Measurements from ENCODE around the gene TULP4.

The TULP4 gene

DNA sequence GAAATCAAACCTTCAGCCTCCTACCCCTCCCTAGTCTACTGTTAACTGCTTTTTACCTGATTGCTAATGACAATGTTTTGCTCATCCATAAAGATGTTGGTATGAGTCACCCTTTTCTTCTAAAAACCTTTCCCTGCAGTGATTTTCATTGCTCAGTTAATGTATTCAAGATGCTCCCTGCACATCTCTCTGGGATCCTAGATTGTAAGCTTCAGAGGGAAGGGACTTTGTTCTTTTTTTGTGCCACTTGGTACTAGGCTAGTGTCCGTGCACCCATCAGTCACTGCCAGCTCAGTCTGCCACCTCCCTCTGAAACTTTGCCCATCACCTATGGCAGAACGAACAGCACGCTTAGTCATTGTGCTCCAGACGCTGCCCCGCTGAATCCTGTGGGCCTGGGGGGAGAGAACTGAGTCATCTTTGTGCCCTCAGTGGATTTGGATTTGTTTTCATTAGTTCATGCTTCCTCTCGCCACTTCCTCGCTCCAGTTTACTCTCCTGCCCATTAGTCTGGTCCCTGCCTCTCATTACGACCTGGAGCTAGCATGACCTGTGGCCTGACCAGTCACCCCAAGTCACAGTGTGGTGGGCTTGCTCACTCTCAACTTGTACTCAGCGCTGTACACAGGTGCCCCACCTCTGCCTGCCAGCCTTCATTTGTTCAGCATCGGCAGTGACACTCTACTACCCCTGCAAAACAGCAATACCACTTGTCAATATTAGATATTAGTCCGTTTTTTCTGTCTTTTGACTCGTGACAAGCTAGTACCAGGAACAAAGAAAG, 169.6 kb downstream of the TULP4 start:
- no peak for TF ChIP-seq CTCF (IDR thresholded peaks at IDR 0.05; ENCODE audit: insufficient read depth, low read length, missing control alignments)
- CTCF ChIA-PET, result interaction anchor here (0.7 to 2.5 kb wide), 3 partner anchors 13 to 261 kb away, joined by 3 to 10 read pairs (median 3); no protein-coding TSS in a partner anchor
- POLR2A ChIA-PET, result interaction anchor here (0.6 kb wide), 1 partner anchor 307 kb away, joined by 4 read pairs; no protein-coding TSS in a partner anchor
- H3K4me3 ChIP-seq (ENCODE audit: low read depth, low read length), result no peak overlapping the region; the same call in 1 of the 2 replicates
- no peak for DNase-seq (ENCODE audit: low read depth, low spot score)

GRCh38 chr6:158485431-158485830, 173.2 kb downstream of the TULP4 start:
- CTCF ChIA-PET, result no interaction called here

DNA sequence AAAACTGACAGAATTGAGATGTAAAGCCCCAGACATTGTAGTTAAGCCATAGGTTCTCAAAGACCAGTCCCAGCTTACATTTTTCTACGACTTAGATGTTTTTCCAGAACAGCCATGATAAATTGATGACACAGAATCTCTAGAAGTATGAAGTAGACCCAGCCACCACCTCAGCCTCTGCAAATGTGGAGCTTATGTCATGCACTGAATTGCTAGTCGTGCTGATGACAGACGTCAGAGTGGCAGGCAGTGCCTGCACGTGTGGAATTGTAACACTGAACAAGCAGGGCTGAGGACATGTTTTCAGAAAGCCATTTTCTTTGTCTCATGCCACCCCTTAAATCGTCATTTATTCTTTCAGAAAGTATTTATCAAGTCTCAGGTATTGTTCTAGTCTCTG, 175.2 kb downstream of the TULP4 start:
- TF ChIP-seq CTCF (IDR thresholded peaks at IDR 0.05; ENCODE audit: insufficient read depth, low read length, missing control alignments), result no peak
- ChIA-PET POLR2A (interaction anchor here (1.0 to 1.8 kb wide), 2 partner anchors 12 to 13 kb away, joined by 3 to 4 read pairs; no protein-coding TSS in a partner anchor), CTCF (interaction anchor here (0.9 to 2.6 kb wide), 7 partner anchors 9 to 266 kb away, joined by 3 to 8 read pairs (median 6); no protein-coding TSS in a partner anchor)
- no peak for DNase-seq (ENCODE audit: low read depth, low spot score)
- H3K4me3 ChIP-seq (ENCODE audit: low read depth, low read length), result no peak overlapping the region

More at GRCh38 chr6:158485431-158485830, 173.2 kb downstream of the TULP4 start:
- no peak overlapping the region for H3K4me3 ChIP-seq (ENCODE audit: low read depth, low read length)
- POLR2A ChIA-PET, result no interaction called here
- no peak for TF ChIP-seq CTCF (IDR thresholded peaks at IDR 0.05; ENCODE audit: insufficient read depth, low read length, missing control alignments)
- DNase-seq (ENCODE audit: low read depth, low spot score), result no peak

DNA sequence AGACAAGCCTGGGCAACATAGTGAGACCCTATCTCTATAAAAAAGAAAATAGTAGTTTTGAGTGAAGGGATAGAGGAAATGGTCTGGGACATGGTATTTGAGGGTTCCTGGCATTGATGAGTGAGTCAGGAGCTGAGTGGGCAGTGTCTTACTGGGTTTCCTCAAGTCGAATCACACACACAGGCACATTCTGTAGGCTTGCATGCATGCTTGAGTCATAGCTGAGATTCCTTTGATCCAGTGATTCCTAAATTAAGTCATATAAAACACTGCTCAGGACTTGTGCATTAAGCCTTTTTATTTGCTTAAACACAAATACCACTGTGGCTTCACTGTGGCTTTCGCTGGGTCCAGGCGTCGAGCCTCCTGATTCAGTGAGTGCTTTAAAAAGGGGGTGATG, 175.8 kb downstream of the TULP4 start:
- DNase-seq (ENCODE audit: low read depth, low spot score), result peak; percentile 96
- no peak for TF ChIP-seq CTCF (IDR thresholded peaks at IDR 0.05; ENCODE audit: insufficient read depth, low read length, missing control alignments)
- H3K4me3 ChIP-seq (ENCODE audit: low read depth, low read length), result no peak overlapping the region
- ChIA-PET POLR2A (interaction anchor here (1.0 to 1.8 kb wide), 2 partner anchors 12 to 13 kb away, joined by 3 to 4 read pairs; no protein-coding TSS in a partner anchor), CTCF (interaction anchor here (0.7 to 2.6 kb wide), 9 partner anchors 9 to 267 kb away, joined by 3 to 8 read pairs (median 3); no protein-coding TSS in a partner anchor)

DNA sequence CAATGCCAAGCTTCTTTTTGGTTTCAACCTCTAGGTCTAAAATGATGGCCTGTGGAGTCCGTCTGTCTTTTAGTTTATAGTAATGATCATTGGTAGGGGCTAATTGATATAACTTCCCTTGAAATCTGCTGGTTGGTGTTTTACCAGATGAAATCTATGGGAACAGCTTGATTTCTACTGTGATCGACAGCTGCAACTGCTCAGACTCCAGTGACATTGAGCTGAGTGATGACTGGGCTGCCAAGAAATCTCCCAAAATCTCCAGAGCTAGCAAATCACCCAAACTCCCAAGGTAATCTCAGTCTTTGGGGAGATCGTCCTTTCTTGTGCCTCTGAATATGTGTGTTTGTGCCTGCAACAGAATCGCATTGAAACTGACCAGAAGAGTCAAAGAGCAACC, 177.2 kb downstream of the TULP4 start:
- DNase-seq (ENCODE audit: low read depth, low spot score), result no peak
- no peak for TF ChIP-seq CTCF (IDR thresholded peaks at IDR 0.05; ENCODE audit: insufficient read depth, low read length, missing control alignments)
- ChIA-PET POLR2A (no interaction called here), CTCF (no interaction called here)
- no peak overlapping the region for H3K4me3 ChIP-seq (ENCODE audit: low read depth, low read length)

GRCh38 chr6:158492881-158493280, 180.6 kb downstream of the TULP4 start:
- no peak for DNase-seq (ENCODE audit: low read depth, low spot score)
- ChIA-PET CTCF (interaction anchor here (1.6 kb wide), 1 partner anchor 272 kb away, joined by 7 read pairs; no protein-coding TSS in a partner anchor), POLR2A (no interaction called here)
- no peak for TF ChIP-seq CTCF (IDR thresholded peaks at IDR 0.05; ENCODE audit: insufficient read depth, low read length, missing control alignments)
- H3K4me3 ChIP-seq (ENCODE audit: low read depth, low read length), result no peak overlapping the region

Data from AG04449 (cell line).